OCI-LY7 (cell line): ENCODE data around the gene AUTS2. TPM values are rescaled to one million over a fixed set of nuclear protein-coding genes. Genes with fewer than 3 reads are reported as not detected.

Experiments
- BruUV-seq: library from RNA; stranded (reverse); fragments of 400-500 nt; replicated peaks from 2 replicates; lab custom pipeline; 2021; lab: Mats Ljungman, UMichigan
- CTCF ChIA-PET: fragments of 300-600 bp; sonication (Branson Sonifier 250); formaldehyde crosslinking; loops from one replicate; lab custom pipeline; 2022; ENCODE audit warnings: antibody characterized with exemption; ENCODE audit not compliant: unreplicated experiment; lab: Charles Lee
- POLR2A ChIA-PET: fragments of 300-600 bp; sonication (Branson Sonifier 250); formaldehyde crosslinking; loops from one replicate; lab custom pipeline; 2022; ENCODE audit warnings: antibody characterized with exemption; lab: Charles Lee
- DNase-seq: peaks from one replicate; pipeline ENCODE4 v3.0.0-alpha.2; 2015; ENCODE audit warnings: low spot score
- H2AFZ ChIP-seq: fragments of 200-600 bp; sonication (generic), shearing (Covaris generic); 2 replicates; pipeline ENCODE4 v1.6.1; 2014; ENCODE audit warnings: mild to moderate bottlenecking, antibody characterized with exemption, low read length, moderate library complexity
- H3K27ac ChIP-seq: fragments of 200-600 bp; sonication (generic); 2 replicates; pipeline ENCODE4 v1.5.1; 2014; ENCODE audit warnings: mixed run types, low read depth, mild to moderate bottlenecking, moderate library complexity, low read length, inconsistent platforms; ENCODE audit not compliant: poor library complexity, severe bottlenecking
- H3K36me3 ChIP-seq: fragments of 200-600 bp; sonication (generic); 2 replicates; pipeline ENCODE4 v1.6.1; 2014; ENCODE audit warnings: mild to moderate bottlenecking, antibody characterized with exemption, low read length, moderate library complexity, mixed read lengths; ENCODE audit not compliant: insufficient read depth
- H3K4me1 ChIP-seq: fragments of 200-600 bp; sonication (generic); 2 replicates; pipeline ENCODE4 v1.5.1; 2014; ENCODE audit warnings: mild to moderate bottlenecking, low read length; ENCODE audit not compliant: insufficient read depth, poor library complexity, severe bottlenecking
- H3K4me2 ChIP-seq: fragments of 200-600 bp; sonication (generic); 2 replicates; pipeline ENCODE4 v1.6.1; 2014; ENCODE audit warnings: mild to moderate bottlenecking, low read length
- H3K4me3 ChIP-seq: fragments of 200-600 bp; sonication (generic); 2 replicates; pipeline ENCODE4 v1.5.1; 2014; ENCODE audit warnings: mild to moderate bottlenecking, low read depth, low read length; ENCODE audit not compliant: poor library complexity, severe bottlenecking
- H3K79me2 ChIP-seq: fragments of 200-600 bp; sonication (generic); 2 replicates; pipeline ENCODE4 v1.6.1; 2016; ENCODE audit warnings: low read depth, mild to moderate bottlenecking, low read length, moderate library complexity, mixed read lengths; ENCODE audit not compliant: insufficient read depth
- H3K9me2 ChIP-seq: fragments of 200-600 bp; sonication (generic); 2 replicates; pipeline ENCODE4 v1.6.1; 2016; ENCODE audit warnings: mild to moderate bottlenecking, low read length, mixed read lengths; ENCODE audit not compliant: insufficient read depth
- H3K9me3 ChIP-seq: fragments of 200-600 bp; sonication (generic); 2 replicates; pipeline ENCODE4 v1.6.1; 2014; ENCODE audit warnings: mild to moderate bottlenecking, mixed run types, low read length, mixed read lengths
- H4K20me1 ChIP-seq: fragments of 200-600 bp; sonication (generic); 2 replicates; pipeline ENCODE4 v1.6.1; 2014; ENCODE audit warnings: mild to moderate bottlenecking, antibody characterized with exemption, low read length, moderate library complexity, mixed read lengths; ENCODE audit not compliant: insufficient read depth
- CTCF ChIP-seq: fragments of 200-600 bp; sonication (generic); conservative IDR thresholded peaks from 2 replicates; pipeline ENCODE4 v1.5.1; 2014; ENCODE audit warnings: mild to moderate bottlenecking, antibody characterized with exemption, low read length, moderate library complexity, mixed read lengths
- EZH2phosphoT487 ChIP-seq: fragments of 200-600 bp; sonication (generic); IDR thresholded peaks from 2 replicates; pipeline ENCODE4 v1.6.1; 2018; ENCODE audit warnings: low read depth, borderline replicate concordance, mild to moderate bottlenecking, mixed run types, antibody characterized with exemption, low read length, moderate library complexity, mixed read lengths
- intact Hi-C: fragments of 100-400 bp; cut with micrococcal nuclease; formaldehyde crosslinking; loops from one replicate; pipeline ENCODE4 v1.10.0; 2022; ENCODE audit not compliant: unreplicated experiment
- total RNA-seq, 2 experiments: library from RNA; depleted of rRNA in 1 of 2; stranded (reverse); fragments of >200 nt in 1 of 2; shearing (Covaris generic) in 1 of 2; gene quantifications; 2 replicates each; pipeline ENCODE4 v1.2.3, GENCODE V29; 2014 to 2022

The AUTS2 gene
- total RNA-seq, 2 experiments from 2014 or later: 37.9 to 78.5 TPM

- CTCF ChIA-PET: no interaction called here
Observed at GRCh38 chr7:70066844-70067243, 468.6 kb downstream of the AUTS2 start.

GRCh38 chr7:70068531-70068930 is 470.3 kb downstream of the AUTS2 start:
- intact Hi-C loops: no loop called here
- Histone ChIP-seq H4K20me1 (no peaks in the 10 kb centered on the region), H2AFZ (no peak overlapping the region), H3K4me3 (no peak overlapping the region), H3K79me2 (no peaks in the 10 kb centered on the region), H3K27ac (no peak overlapping the region), H3K4me2 (no peak overlapping the region), H3K9me3 (no peaks in the 10 kb centered on the region), H3K4me1 (no peaks in the 10 kb centered on the region), H3K36me3 (no peaks in the 10 kb centered on the region), H3K9me2 (no peaks in the 10 kb centered on the region)
- no peak for DNase-seq
- CTCF ChIA-PET: no interaction called here
- POLR2A ChIA-PET: interaction anchor here (1.2 kb wide), 1 partner anchor 9 kb away, joined by 5 read pairs; no protein-coding TSS in a partner anchor
- BruUV-seq: no TSS peak
- TF ChIP-seq CTCF (no peak), EZH2phosphoT487 (no peak)

More at GRCh38 chr7:70066844-70067243, 468.6 kb downstream of the AUTS2 start:
- H3K79me2 ChIP-seq: no peaks in the 10 kb centered on the region
- TF ChIP-seq EZH2phosphoT487: no peak
- TF ChIP-seq CTCF: no peak
- no peaks in the 10 kb centered on the region for H3K36me3 ChIP-seq
- H3K4me1 ChIP-seq: no peaks in the 10 kb centered on the region
- H3K27ac ChIP-seq: no peak overlapping the region
- POLR2A ChIA-PET: interaction anchor here (0.6 to 1.5 kb wide), 4 partner anchors 9 to 742 kb away, joined by 3 to 5 read pairs (median 3); no protein-coding TSS in a partner anchor
- no peak overlapping the region for H2AFZ ChIP-seq
- H3K9me2 ChIP-seq: no peaks in the 10 kb centered on the region
- H4K20me1 ChIP-seq: no peaks in the 10 kb centered on the region
- no peaks in the 10 kb centered on the region for H3K9me3 ChIP-seq
- no peak for DNase-seq
- no peak overlapping the region for H3K4me3 ChIP-seq
- no peak overlapping the region for H3K4me2 ChIP-seq
- intact Hi-C loops: no loop called here
- no TSS peak for BruUV-seq

GRCh38 chr7:70069977-70070376 is 471.7 kb downstream of the AUTS2 start:
- Histone ChIP-seq H3K4me1 (no peaks in the 10 kb centered on the region), H3K36me3 (no peaks in the 10 kb centered on the region), H3K79me2 (no peaks in the 10 kb centered on the region), H3K27ac (no peak overlapping the region), H3K9me3 (no peaks in the 10 kb centered on the region), H3K9me2 (no peaks in the 10 kb centered on the region), H3K4me2 (no peak overlapping the region), H2AFZ (no peak overlapping the region), H4K20me1 (no peaks in the 10 kb centered on the region), H3K4me3 (no peak overlapping the region)
- intact Hi-C loops: no loop called here
- no TSS peak for BruUV-seq
- TF ChIP-seq CTCF (no peak), EZH2phosphoT487 (no peak)
- no peak for DNase-seq
- ChIA-PET CTCF (no interaction called here), POLR2A (interaction anchor here (0.6 to 1.2 kb wide), 2 partner anchors 17 to 446 kb away, joined by 3 read pairs; no protein-coding TSS in a partner anchor)
